HCT116 (cell line): ENCODE measurements around the gene RHEB.

Experiments used
- CBX3 ChIP-seq: IDR thresholded peaks from 2 replicates; pipeline ENCODE4 v1.6.1; 2012; ENCODE audit warnings: low read depth
- EZH2 ChIP-seq: fragments of 200-600 bp; sonication (generic); IDR thresholded peaks from 2 replicates; pipeline ENCODE4 v1.6.1; 2017; ENCODE audit warnings: antibody characterized with exemption, mixed run types
- EZH2phosphoT487 ChIP-seq: fragments of 200-600 bp; IDR thresholded peaks from 2 replicates; pipeline ENCODE4 v1.6.1; 2018; ENCODE audit warnings: antibody characterized with exemption, borderline replicate concordance
- POLR2A ChIP-seq: IDR thresholded peaks from 2 replicates; pipeline ENCODE4 v1.7.0; 2011; ENCODE audit warnings: borderline replicate concordance; ENCODE audit not compliant: insufficient read depth, insufficient read length; ENCODE audit errors: extremely low read depth
- POLR2AphosphoS5 ChIP-seq: IDR thresholded peaks from 2 replicates; pipeline ENCODE4 v1.6.1; 2011; ENCODE audit warnings: mild to moderate bottlenecking, low read depth, low read length, moderate library complexity
- RAD21 ChIP-seq: IDR thresholded peaks from 2 replicates; pipeline ENCODE4 v1.6.1; 2012; ENCODE audit warnings: low read depth, mild to moderate bottlenecking
- SP1 ChIP-seq: IDR thresholded peaks from 2 replicates; pipeline ENCODE4 v1.6.1; 2012; ENCODE audit warnings: low read depth
- ZFX ChIP-seq: fragments of 450-650 bp; IDR thresholded peaks from 2 replicates; pipeline ENCODE4 v1.6.1; 2017
- ZNF274 ChIP-seq: fragments of 200-500 bp; sonication (Bioruptor generic); IDR thresholded peaks from 2 replicates; pipeline ENCODE4 v1.6.1; 2014; ENCODE audit warnings: mild to moderate bottlenecking, low read depth, low read length, inconsistent platforms
- TF ChIP-seq, protein P1 (sequence below), 3 experiments: fragments of 200-600 bp in 1 of 3; sonication (generic) in 1 of 3; IDR thresholded peaks in 2 of 3; conservative IDR thresholded peaks in 1 of 3; 2 replicates each; pipeline ENCODE4 v1.5.1; 2012 to 2017; ENCODE audit warnings: low read depth in 2 of 3, low read length in 2 of 3, antibody characterized with exemption in 1 of 3, borderline replicate concordance in 1 of 3, control low read depth in 1 of 3, mild to moderate bottlenecking in 1 of 3, mixed read lengths in 1 of 3, mixed run types in 1 of 3, moderate library complexity in 1 of 3; ENCODE audit not compliant: insufficient read depth in 1 of 3
- TF ChIP-seq, protein P2 (sequence below): IDR thresholded peaks from 2 replicates; pipeline ENCODE4 v1.6.1; 2011; ENCODE audit warnings: mild to moderate bottlenecking, low read length, moderate library complexity; ENCODE audit not compliant: insufficient replicate concordance; ENCODE audit errors: extremely low read depth
- TF ChIP-seq, protein P3 (sequence below): IDR thresholded peaks from 2 replicates; pipeline ENCODE4 v1.6.1; 2012
- TF ChIP-seq, protein P4 (sequence below): IDR thresholded peaks from 2 replicates; pipeline ENCODE4 v1.6.1; 2012; ENCODE audit warnings: low read depth

DNA sequence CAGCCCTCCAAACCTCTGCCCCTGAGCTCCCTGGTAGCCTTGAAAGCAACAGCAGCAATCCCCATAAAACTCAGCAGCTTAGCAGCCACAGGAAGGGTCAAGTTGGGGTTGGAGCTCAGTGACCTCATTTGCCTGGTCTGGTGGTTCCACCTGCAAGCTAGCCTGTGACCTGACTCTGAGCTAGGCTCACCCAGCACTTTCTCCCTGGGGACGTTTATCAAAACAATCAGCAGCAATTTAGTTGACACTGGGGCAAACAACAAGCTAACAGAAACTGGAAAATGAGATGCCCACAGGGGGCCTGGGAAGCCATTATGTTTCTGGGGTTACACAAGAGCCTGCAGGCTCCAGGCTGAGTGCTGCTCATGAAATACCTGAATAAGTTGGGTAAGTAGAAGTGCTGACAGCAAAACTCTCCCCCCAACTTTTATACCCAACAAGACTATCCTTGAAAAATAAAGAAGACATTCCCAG lies 57.4 kb downstream of the RHEB start:
- TF ChIP-seq EZH2 (no peak), POLR2A (no peak), EZH2phosphoT487 (no peak), CBX3 (no peak), ZNF274 (no peak), RAD21 (no peak), ZFX (no peak), SP1 (no peak), POLR2AphosphoS5 (no peak)
- TF ChIP-seq, protein P1, sequence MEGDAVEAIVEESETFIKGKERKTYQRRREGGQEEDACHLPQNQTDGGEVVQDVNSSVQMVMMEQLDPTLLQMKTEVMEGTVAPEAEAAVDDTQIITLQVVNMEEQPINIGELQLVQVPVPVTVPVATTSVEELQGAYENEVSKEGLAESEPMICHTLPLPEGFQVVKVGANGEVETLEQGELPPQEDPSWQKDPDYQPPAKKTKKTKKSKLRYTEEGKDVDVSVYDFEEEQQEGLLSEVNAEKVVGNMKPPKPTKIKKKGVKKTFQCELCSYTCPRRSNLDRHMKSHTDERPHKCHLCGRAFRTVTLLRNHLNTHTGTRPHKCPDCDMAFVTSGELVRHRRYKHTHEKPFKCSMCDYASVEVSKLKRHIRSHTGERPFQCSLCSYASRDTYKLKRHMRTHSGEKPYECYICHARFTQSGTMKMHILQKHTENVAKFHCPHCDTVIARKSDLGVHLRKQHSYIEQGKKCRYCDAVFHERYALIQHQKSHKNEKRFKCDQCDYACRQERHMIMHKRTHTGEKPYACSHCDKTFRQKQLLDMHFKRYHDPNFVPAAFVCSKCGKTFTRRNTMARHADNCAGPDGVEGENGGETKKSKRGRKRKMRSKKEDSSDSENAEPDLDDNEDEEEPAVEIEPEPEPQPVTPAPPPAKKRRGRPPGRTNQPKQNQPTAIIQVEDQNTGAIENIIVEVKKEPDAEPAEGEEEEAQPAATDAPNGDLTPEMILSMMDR (IDR thresholded peaks at IDR 0.05 in 2 of 3, conservative IDR thresholded peaks at IDR 0.05 in 1 of 3; ENCODE audit: borderline replicate concordance in 1 of 3, insufficient read depth in 1 of 3, low read depth in 2 of 3, low read length in 2 of 3), result no peak
- TF ChIP-seq, protein P2, sequence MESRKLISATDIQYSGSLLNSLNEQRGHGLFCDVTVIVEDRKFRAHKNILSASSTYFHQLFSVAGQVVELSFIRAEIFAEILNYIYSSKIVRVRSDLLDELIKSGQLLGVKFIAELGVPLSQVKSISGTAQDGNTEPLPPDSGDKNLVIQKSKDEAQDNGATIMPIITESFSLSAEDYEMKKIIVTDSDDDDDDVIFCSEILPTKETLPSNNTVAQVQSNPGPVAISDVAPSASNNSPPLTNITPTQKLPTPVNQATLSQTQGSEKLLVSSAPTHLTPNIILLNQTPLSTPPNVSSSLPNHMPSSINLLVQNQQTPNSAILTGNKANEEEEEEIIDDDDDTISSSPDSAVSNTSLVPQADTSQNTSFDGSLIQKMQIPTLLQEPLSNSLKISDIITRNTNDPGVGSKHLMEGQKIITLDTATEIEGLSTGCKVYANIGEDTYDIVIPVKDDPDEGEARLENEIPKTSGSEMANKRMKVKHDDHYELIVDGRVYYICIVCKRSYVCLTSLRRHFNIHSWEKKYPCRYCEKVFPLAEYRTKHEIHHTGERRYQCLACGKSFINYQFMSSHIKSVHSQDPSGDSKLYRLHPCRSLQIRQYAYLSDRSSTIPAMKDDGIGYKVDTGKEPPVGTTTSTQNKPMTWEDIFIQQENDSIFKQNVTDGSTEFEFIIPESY, result no peak
- TF ChIP-seq, protein P3, sequence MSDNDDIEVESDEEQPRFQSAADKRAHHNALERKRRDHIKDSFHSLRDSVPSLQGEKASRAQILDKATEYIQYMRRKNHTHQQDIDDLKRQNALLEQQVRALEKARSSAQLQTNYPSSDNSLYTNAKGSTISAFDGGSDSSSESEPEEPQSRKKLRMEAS, result no peak
- TF ChIP-seq, protein P4, sequence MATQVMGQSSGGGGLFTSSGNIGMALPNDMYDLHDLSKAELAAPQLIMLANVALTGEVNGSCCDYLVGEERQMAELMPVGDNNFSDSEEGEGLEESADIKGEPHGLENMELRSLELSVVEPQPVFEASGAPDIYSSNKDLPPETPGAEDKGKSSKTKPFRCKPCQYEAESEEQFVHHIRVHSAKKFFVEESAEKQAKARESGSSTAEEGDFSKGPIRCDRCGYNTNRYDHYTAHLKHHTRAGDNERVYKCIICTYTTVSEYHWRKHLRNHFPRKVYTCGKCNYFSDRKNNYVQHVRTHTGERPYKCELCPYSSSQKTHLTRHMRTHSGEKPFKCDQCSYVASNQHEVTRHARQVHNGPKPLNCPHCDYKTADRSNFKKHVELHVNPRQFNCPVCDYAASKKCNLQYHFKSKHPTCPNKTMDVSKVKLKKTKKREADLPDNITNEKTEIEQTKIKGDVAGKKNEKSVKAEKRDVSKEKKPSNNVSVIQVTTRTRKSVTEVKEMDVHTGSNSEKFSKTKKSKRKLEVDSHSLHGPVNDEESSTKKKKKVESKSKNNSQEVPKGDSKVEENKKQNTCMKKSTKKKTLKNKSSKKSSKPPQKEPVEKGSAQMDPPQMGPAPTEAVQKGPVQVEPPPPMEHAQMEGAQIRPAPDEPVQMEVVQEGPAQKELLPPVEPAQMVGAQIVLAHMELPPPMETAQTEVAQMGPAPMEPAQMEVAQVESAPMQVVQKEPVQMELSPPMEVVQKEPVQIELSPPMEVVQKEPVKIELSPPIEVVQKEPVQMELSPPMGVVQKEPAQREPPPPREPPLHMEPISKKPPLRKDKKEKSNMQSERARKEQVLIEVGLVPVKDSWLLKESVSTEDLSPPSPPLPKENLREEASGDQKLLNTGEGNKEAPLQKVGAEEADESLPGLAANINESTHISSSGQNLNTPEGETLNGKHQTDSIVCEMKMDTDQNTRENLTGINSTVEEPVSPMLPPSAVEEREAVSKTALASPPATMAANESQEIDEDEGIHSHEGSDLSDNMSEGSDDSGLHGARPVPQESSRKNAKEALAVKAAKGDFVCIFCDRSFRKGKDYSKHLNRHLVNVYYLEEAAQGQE, result no peak
